ENCODE measurements around the gene ZNF408.

ZNF408 gene

GRCh38 chr11:46663277-46663940 is 37.4 kb upstream of the ZNF408 start:
- ATAC-seq = no peak
- TF ChIP-seq ZNF565 (CRISPR knock-in tag; conservative IDR thresholded peaks at IDR 0.05; ENCODE audit: low read depth) (no peak), TOX (CRISPR knock-in tag; IDR thresholded peaks at IDR 0.05; ENCODE audit: borderline replicate concordance) (no peak), PPARA (CRISPR knock-in tag; IDR thresholded peaks at IDR 0.05; ENCODE audit: borderline replicate concordance) (no peak), ISL1 (CRISPR knock-in tag; IDR thresholded peaks at IDR 0.05) (no peak), CSDC2 (CRISPR knock-in tag; IDR thresholded peaks at IDR 0.05) (no peak), OSR1 (CRISPR knock-in tag; IDR thresholded peaks at IDR 0.05) (no peak)
- TF ChIP-seq, protein P1, sequence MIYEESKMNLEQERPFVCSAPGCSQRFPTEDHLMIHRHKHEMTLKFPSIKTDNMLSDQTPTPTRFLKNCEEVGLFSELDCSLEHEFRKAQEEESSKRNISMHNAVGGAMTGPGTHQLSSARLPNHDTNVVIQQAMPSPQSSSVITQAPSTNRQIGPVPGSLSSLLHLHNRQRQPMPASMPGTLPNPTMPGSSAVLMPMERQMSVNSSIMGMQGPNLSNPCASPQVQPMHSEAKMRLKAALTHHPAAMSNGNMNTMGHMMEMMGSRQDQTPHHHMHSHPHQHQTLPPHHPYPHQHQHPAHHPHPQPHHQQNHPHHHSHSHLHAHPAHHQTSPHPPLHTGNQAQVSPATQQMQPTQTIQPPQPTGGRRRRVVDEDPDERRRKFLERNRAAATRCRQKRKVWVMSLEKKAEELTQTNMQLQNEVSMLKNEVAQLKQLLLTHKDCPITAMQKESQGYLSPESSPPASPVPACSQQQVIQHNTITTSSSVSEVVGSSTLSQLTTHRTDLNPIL (CRISPR knock-in tag; IDR thresholded peaks at IDR 0.05; ENCODE audit: low read depth) = no peak

DNA sequence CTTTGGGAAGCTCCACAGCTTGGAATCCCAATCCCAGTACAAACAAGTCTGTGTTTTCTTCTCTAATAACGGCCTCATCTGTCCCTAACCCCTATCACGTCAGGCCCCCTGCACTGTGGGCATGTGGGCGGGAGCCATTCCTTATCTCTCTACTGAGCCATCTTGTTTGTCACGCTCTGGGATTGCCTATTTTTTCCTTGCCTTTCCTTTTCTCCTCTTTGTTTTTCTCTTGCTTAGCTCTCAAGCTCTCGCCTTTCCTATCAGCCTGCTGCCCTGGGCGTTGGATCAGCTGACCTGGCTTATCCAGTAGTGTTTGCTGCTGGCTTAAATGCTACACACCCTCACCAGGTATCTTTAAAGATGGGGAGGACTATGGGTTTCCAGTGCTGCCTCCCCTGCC is 36.2 kb upstream of the ZNF408 start:
- TF ChIP-seq ZNF565 (CRISPR knock-in tag; conservative IDR thresholded peaks at IDR 0.05; ENCODE audit: low read depth) (no peak), SNAI2 (CRISPR knock-in tag; IDR thresholded peaks at IDR 0.05) (no peak)
- ATAC-seq = no peak

DNA sequence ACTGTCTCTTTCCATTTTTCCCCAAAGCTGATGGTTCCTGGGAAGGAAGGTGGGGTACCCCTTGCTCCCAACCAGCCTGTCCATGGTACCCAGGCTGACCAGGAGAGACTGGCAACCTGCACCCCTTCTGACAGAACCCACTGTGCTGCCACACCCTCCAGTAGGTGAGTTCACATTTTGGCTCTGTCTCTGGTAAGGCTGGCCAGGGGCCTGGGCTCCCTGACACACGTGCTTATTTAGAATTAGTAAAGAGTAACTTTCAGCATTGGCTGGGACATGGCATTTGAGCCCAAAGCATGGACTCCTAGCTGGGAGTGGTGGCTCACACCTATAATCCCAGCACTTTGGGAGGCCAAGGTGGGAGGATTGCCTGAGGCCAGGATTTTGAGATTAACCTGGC is 35.5 kb upstream of the ZNF408 start:
- no peak for ATAC-seq
- no peak for TF ChIP-seq ZFP3 (CRISPR knock-in tag; IDR thresholded peaks at IDR 0.05)
- no peak for TF ChIP-seq ISL1 (CRISPR knock-in tag; IDR thresholded peaks at IDR 0.05)
- TF ChIP-seq TCF4 (CRISPR knock-in tag; IDR thresholded peaks at IDR 0.05; ENCODE audit: borderline replicate concordance) = no peak
- no peak for TF ChIP-seq ZC3H10 (CRISPR knock-in tag; IDR thresholded peaks at IDR 0.05)
- TF ChIP-seq OSR1 (CRISPR knock-in tag; IDR thresholded peaks at IDR 0.05) = no peak
- TF ChIP-seq, protein P2, sequence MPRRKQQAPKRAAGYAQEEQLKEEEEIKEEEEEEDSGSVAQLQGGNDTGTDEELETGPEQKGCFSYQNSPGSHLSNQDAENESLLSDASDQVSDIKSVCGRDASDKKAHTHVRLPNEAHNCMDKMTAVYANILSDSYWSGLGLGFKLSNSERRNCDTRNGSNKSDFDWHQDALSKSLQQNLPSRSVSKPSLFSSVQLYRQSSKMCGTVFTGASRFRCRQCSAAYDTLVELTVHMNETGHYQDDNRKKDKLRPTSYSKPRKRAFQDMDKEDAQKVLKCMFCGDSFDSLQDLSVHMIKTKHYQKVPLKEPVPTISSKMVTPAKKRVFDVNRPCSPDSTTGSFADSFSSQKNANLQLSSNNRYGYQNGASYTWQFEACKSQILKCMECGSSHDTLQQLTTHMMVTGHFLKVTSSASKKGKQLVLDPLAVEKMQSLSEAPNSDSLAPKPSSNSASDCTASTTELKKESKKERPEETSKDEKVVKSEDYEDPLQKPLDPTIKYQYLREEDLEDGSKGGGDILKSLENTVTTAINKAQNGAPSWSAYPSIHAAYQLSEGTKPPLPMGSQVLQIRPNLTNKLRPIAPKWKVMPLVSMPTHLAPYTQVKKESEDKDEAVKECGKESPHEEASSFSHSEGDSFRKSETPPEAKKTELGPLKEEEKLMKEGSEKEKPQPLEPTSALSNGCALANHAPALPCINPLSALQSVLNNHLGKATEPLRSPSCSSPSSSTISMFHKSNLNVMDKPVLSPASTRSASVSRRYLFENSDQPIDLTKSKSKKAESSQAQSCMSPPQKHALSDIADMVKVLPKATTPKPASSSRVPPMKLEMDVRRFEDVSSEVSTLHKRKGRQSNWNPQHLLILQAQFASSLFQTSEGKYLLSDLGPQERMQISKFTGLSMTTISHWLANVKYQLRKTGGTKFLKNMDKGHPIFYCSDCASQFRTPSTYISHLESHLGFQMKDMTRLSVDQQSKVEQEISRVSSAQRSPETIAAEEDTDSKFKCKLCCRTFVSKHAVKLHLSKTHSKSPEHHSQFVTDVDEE (CRISPR knock-in tag; IDR thresholded peaks at IDR 0.05) = no peak
- TF ChIP-seq ZNF70 (CRISPR knock-in tag; IDR thresholded peaks at IDR 0.05) = no peak
- no peak for TF ChIP-seq PPARA (CRISPR knock-in tag; IDR thresholded peaks at IDR 0.05; ENCODE audit: borderline replicate concordance)
- TF ChIP-seq CSRNP3 (CRISPR knock-in tag; IDR thresholded peaks at IDR 0.05) = no peak
- TF ChIP-seq ZFP30 (CRISPR knock-in tag; IDR thresholded peaks at IDR 0.05) = no peak

- ATAC-seq = no peak
Measured at GRCh38 chr11:46666516-46666915, 34.3 kb upstream of the ZNF408 start.

More at GRCh38 chr11:46666516-46666915, 34.3 kb upstream of the ZNF408 start:
- TF ChIP-seq OSR1 (CRISPR knock-in tag; IDR thresholded peaks at IDR 0.05) = no peak
- no peak for TF ChIP-seq ESRRG (CRISPR knock-in tag; IDR thresholded peaks at IDR 0.05)
- TF ChIP-seq SNAI2 (CRISPR knock-in tag; IDR thresholded peaks at IDR 0.05) = no peak
- no peak for TF ChIP-seq ISL1 (CRISPR knock-in tag; IDR thresholded peaks at IDR 0.05)
- no peak for TF ChIP-seq TOX (CRISPR knock-in tag; IDR thresholded peaks at IDR 0.05; ENCODE audit: borderline replicate concordance)
- TF ChIP-seq, protein P3, sequence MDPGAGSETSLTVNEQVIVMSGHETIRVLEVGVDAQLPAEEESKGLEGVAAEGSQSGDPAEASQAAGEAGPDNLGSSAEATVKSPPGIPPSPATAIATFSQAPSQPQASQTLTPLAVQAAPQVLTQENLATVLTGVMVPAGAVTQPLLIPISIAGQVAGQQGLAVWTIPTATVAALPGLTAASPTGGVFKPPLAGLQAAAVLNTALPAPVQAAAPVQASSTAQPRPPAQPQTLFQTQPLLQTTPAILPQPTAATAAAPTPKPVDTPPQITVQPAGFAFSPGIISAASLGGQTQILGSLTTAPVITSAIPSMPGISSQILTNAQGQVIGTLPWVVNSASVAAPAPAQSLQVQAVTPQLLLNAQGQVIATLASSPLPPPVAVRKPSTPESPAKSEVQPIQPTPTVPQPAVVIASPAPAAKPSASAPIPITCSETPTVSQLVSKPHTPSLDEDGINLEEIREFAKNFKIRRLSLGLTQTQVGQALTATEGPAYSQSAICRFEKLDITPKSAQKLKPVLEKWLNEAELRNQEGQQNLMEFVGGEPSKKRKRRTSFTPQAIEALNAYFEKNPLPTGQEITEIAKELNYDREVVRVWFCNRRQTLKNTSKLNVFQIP (CRISPR knock-in tag; IDR thresholded peaks at IDR 0.05; ENCODE audit: borderline replicate concordance, low read depth) = no peak
- no peak for TF ChIP-seq BACH2 (CRISPR knock-in tag; IDR thresholded peaks at IDR 0.05; ENCODE audit: borderline replicate concordance)
- no peak for TF ChIP-seq ZNF70 (CRISPR knock-in tag; IDR thresholded peaks at IDR 0.05)
- TF ChIP-seq ZFP3 (CRISPR knock-in tag; IDR thresholded peaks at IDR 0.05) = no peak
- no peak for TF ChIP-seq TCF4 (CRISPR knock-in tag; IDR thresholded peaks at IDR 0.05; ENCODE audit: borderline replicate concordance)
- no peak for TF ChIP-seq CSRNP3 (CRISPR knock-in tag; IDR thresholded peaks at IDR 0.05)
- no peak for TF ChIP-seq ZFP30 (CRISPR knock-in tag; IDR thresholded peaks at IDR 0.05)
- TF ChIP-seq ARNTL (CRISPR knock-in tag; IDR thresholded peaks at IDR 0.05; ENCODE audit: borderline replicate concordance, low read depth) = no peak
- TF ChIP-seq ZC3H10 (CRISPR knock-in tag; IDR thresholded peaks at IDR 0.05) = no peak

All from SK-N-SH treated with all-trans-retinoic acid at 6 μM for 48 hours (cell line).